Suprapubic skin (tissue), 4 donors: Measurements from ENCODE around the gene CEP126. TPM values are rescaled to one million over a fixed set of nuclear protein-coding genes. Genes with fewer than 3 reads are reported as not detected.

ENCODE experiments used
- DNase-seq, 2 donors: peaks; one replicate each; pipeline ENCODE4 v3.0.0-alpha.2; 2019; ENCODE audit warnings: low spot score in 2 of 2
- H3K27ac ChIP-seq: fragments of 200-600 bp; sonication (generic); one replicate; pipeline ENCODE4 v1.5.1; 2019
- H3K27me3 ChIP-seq: fragments of 200-600 bp; sonication (generic); one replicate; pipeline ENCODE4 v1.5.1; 2019
- H3K36me3 ChIP-seq: fragments of 200-600 bp; sonication (generic); one replicate; pipeline ENCODE4 v1.5.1; 2019
- H3K4me1 ChIP-seq: fragments of 200-600 bp; sonication (generic); one replicate; pipeline ENCODE4 v1.5.1; 2019
- H3K4me3 ChIP-seq: fragments of 200-600 bp; sonication (generic); one replicate; pipeline ENCODE4 v1.5.1; 2019; ENCODE audit warnings: mild to moderate bottlenecking
- H3K9me3 ChIP-seq: fragments of 200-600 bp; sonication (generic); one replicate; pipeline ENCODE4 v1.5.1; 2019
- CTCF ChIP-seq, 2 donors: fragments of 200-600 bp in 1 of 2; fragments of 450-650 bp in 1 of 2; sonication (generic) in 1 of 2; IDR thresholded peaks; one replicate each; pipeline ENCODE4 v1.5.1; 2016 to 2019; ENCODE audit warnings: antibody characterized with exemption in 2 of 2, mild to moderate bottlenecking in 1 of 2, moderate library complexity in 1 of 2
- EP300 ChIP-seq: sonication (generic); formaldehyde crosslinking; IDR thresholded peaks from one replicate; pipeline ENCODE4 v1.6.1; 2017; ENCODE audit warnings: antibody characterized with exemption
- POLR2A ChIP-seq, 2 donors: fragments of 450-650 bp; IDR thresholded peaks; one replicate each; pipeline ENCODE4 v1.6.1; 2017; ENCODE audit warnings: antibody characterized with exemption in 2 of 2, mild to moderate bottlenecking in 2 of 2, moderate library complexity in 2 of 2
- POLR2AphosphoS5 ChIP-seq, 3 donors: sonication (generic); formaldehyde crosslinking; IDR thresholded peaks; one replicate each; pipeline ENCODE4 v1.6.1; 2017; ENCODE audit warnings: antibody characterized with exemption in 3 of 3
- WGBS: methylation state at CpG from one replicate; pipeline ENCODE4 v1.1.5; 2018; 5-methylcytosine and 5-hydroxymethylcytosine counted together
- total RNA-seq, 4 donors: library from RNA; depleted of rRNA; stranded (reverse); fragments of >200 nt; gene quantifications; one replicate each; pipeline ENCODE4 v1.1.0, GENCODE V29; 2016

CEP126 gene
- total RNA-seq, 4 donors from 2014 or later: 2.4 to 10.2 (median 4.6) TPM

- Histone ChIP-seq H3K9me3 (no peaks in the 10 kb centered on the region), H3K27me3 (no peaks in the 10 kb centered on the region), H3K4me3 (no peak overlapping the region), H3K4me1 (peaks cover 27% of the 10 kb centered on the region), H3K36me3 (no peaks in the 10 kb centered on the region), H3K27ac (peak overlapping the region; percentile 54)
- WGBS: 12% methylated on average over 12 of the region's 12 CpGs
- peak; percentile 85 to 88 for DNase-seq
- TF ChIP-seq EP300 (no peak), CTCF (IDR thresholded peaks at IDR 0.05) (no peak), POLR2A (IDR thresholded peaks at IDR 0.05) (no peak), POLR2AphosphoS5 (IDR thresholded peaks at IDR 0.05) (no peak)
Measured at GRCh38 chr11:102010776-102011494, 96.1 kb downstream of the CEP126 start.

GRCh38 chr11:102012946-102013345 lies 98.1 kb downstream of the CEP126 start:
- Histone ChIP-seq H3K36me3 (no peaks in the 10 kb centered on the region), H3K4me3 (no peak overlapping the region), H3K27ac (no peak overlapping the region), H3K4me1 (peaks cover 26% of the 10 kb centered on the region), H3K27me3 (no peaks in the 10 kb centered on the region), H3K9me3 (no peaks in the 10 kb centered on the region)
- 52% methylated on average over 3 of the region's 3 CpGs for WGBS
- TF ChIP-seq POLR2A (IDR thresholded peaks at IDR 0.05) (no peak), POLR2AphosphoS5 (IDR thresholded peaks at IDR 0.05) (no peak)
- DNase-seq: no peak

GRCh38 chr11:102014756-102015155 lies 99.9 kb downstream of the CEP126 start:
- no peak for DNase-seq
- no peak overlapping the region for H3K27ac ChIP-seq
- no peak overlapping the region for H3K4me3 ChIP-seq
- H3K9me3 ChIP-seq: no peaks in the 10 kb centered on the region
- H3K4me1 ChIP-seq: peaks cover 23% of the 10 kb centered on the region
- WGBS: 71% methylated on average over 5 of the region's 5 CpGs
- TF ChIP-seq POLR2AphosphoS5 (IDR thresholded peaks at IDR 0.05) (no peak), EP300 (no peak), CTCF (IDR thresholded peaks at IDR 0.05) (no peak), POLR2A (IDR thresholded peaks at IDR 0.05) (no peak)
- no peaks in the 10 kb centered on the region for H3K36me3 ChIP-seq
- no peaks in the 10 kb centered on the region for H3K27me3 ChIP-seq

GRCh38 chr11:102017026-102017425 lies 102.2 kb downstream of the CEP126 start:
- 42% methylated on average over 3 of the region's 3 CpGs for WGBS
- no peak for TF ChIP-seq POLR2AphosphoS5 (IDR thresholded peaks at IDR 0.05)
- no peak for TF ChIP-seq POLR2A (IDR thresholded peaks at IDR 0.05)
- TF ChIP-seq CTCF (IDR thresholded peaks at IDR 0.05): no peak
- TF ChIP-seq EP300: no peak
- no peak overlapping the region for H3K4me3 ChIP-seq
- H3K27ac ChIP-seq: no peak overlapping the region
- H3K36me3 ChIP-seq: no peaks in the 10 kb centered on the region
- no peaks in the 10 kb centered on the region for H3K27me3 ChIP-seq
- DNase-seq: no peak
- H3K4me1 ChIP-seq: peaks cover 4% of the 10 kb centered on the region
- no peaks in the 10 kb centered on the region for H3K9me3 ChIP-seq

GRCh38 chr11:102026217-102026616 lies 111.4 kb downstream of the CEP126 start:
- Histone ChIP-seq H3K4me3 (no peak overlapping the region), H3K27ac (no peak overlapping the region), H3K36me3 (no peaks in the 10 kb centered on the region), H3K9me3 (no peaks in the 10 kb centered on the region), H3K27me3 (no peaks in the 10 kb centered on the region), H3K4me1 (peaks cover 3% of the 10 kb centered on the region)
- no peak for DNase-seq
- TF ChIP-seq POLR2A (IDR thresholded peaks at IDR 0.05) (no peak), POLR2AphosphoS5 (IDR thresholded peaks at IDR 0.05) (no peak), CTCF (IDR thresholded peaks at IDR 0.05) (no peak), EP300 (no peak)
- WGBS: 46% methylated on average over 4 of the region's 4 CpGs
